WI38 (cell line): Measurements from ENCODE around the gene IGF1R.

ENCODE experiments used
- H3K4me3 ChIP-seq: 2 replicates; pipeline ENCODE4 v1.5.1; 2011; ENCODE audit warnings: low read depth, mild to moderate bottlenecking, control low read depth, low read length
- TF ChIP-seq, protein P1 (sequence below): IDR thresholded peaks from 2 replicates; pipeline ENCODE4 v1.5.1; 2012; ENCODE audit warnings: low read depth, mild to moderate bottlenecking, control low read depth, low read length

The IGF1R gene

DNA sequence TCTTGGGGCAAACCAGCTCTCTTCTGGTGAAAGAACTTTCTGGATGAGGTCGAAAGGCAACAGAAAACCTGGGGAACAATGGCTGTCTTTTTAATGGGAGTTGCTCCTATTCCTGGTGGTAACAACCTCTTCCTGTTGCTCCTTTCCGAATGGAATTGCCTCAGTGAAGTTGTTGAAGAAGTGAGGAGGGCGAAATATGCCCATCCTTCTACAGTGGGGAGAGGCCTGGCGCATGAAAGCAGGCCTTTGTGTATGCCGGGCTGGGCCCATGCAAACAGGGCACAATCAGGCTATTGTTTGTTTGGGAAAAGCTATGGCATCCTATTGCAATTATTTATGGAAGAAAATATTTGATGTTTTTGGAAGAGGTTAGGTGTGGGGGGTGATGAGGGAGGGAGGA lies 166.9 kb downstream of the IGF1R start:
- H3K4me3 ChIP-seq: no peak overlapping the region
- TF ChIP-seq, protein P1, sequence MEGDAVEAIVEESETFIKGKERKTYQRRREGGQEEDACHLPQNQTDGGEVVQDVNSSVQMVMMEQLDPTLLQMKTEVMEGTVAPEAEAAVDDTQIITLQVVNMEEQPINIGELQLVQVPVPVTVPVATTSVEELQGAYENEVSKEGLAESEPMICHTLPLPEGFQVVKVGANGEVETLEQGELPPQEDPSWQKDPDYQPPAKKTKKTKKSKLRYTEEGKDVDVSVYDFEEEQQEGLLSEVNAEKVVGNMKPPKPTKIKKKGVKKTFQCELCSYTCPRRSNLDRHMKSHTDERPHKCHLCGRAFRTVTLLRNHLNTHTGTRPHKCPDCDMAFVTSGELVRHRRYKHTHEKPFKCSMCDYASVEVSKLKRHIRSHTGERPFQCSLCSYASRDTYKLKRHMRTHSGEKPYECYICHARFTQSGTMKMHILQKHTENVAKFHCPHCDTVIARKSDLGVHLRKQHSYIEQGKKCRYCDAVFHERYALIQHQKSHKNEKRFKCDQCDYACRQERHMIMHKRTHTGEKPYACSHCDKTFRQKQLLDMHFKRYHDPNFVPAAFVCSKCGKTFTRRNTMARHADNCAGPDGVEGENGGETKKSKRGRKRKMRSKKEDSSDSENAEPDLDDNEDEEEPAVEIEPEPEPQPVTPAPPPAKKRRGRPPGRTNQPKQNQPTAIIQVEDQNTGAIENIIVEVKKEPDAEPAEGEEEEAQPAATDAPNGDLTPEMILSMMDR: no peak

DNA sequence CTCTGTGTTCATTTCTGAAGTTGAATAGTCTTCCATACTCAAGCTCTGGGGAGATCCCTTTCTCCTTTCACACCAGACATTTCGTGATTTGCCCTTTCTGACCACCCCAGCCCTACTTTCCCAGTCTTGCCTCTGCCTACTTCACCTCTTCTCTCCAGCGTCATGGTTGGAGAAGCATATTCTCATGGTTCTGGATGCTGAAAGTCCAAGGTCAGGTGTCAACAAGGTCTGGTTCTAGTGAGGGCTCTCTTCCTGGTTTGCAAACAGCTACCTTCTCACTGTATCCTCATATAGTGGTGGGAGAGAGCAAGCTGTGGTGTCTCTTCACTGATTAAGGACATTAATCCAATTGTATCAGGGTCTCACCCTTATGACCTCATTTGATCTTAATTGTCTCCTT lies 169.4 kb downstream of the IGF1R start:
- H3K4me3 ChIP-seq: no peak overlapping the region
- TF ChIP-seq, protein P1: no peak

DNA sequence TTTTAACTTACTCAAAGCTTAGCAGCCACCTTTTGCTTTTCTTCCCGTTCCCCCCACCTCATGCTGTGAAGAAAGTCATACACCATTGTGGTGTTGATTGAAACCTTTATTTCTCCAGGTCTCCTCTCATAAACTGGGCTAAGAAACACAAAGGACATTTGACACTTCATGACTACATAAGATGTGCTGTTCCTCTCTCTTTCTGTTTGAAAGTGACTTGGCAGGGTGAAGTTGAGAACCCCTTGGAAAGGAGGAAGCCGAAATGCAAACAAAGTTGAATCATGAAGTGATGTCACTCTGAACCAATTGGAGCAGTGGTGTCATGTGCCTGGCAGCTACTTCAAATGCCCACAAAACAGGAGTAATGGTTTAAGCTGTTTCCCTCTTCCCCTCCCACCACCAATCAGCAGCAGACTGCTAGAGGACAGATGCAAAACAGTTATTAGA lies 174.7 kb downstream of the IGF1R start:
- TF ChIP-seq, protein P1: no peak
- H3K4me3 ChIP-seq: peak overlapping the region; percentile 26

DNA sequence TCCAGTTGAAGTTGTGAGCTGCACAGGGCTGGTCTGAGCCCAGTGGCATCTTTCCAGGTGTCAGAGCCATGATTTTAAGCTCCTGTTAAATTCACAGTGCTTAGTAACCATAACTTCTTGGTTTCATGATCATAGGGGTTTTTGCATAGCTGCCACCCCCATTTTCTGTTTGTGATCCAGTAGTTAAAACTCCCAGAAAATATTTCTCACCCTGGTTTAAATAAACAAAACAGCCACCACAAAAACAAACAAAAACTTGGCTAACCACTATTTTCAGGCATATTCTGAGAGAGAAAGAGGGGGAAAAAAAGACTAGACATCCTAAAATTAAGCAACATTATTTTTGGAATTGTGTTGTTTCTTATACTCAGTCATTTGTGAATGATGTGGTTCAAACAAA lies 175.3 kb downstream of the IGF1R start:
- no peak overlapping the region for H3K4me3 ChIP-seq
- TF ChIP-seq, protein P1: no peak

DNA sequence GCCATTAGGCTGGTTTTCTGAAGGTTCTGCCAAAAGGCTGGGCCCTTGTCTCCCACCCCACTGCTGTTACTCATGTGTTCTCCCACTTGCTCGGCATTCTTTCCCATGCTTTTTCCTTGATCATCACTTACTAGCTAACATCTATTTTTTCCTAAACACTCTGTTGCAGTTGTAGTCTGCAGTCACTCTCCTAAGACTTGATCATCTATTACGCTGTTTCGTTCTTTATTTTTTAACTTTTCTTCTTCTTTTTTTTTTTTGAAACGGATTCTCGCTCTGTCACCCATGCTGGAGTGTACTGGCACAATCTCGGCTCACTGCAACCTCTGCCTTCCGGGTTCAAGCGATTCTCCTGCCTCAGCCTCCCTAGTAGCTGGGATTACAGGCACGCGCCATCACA lies 176.3 kb downstream of the IGF1R start:
- TF ChIP-seq, protein P1: no peak
- H3K4me3 ChIP-seq: no peak overlapping the region

DNA sequence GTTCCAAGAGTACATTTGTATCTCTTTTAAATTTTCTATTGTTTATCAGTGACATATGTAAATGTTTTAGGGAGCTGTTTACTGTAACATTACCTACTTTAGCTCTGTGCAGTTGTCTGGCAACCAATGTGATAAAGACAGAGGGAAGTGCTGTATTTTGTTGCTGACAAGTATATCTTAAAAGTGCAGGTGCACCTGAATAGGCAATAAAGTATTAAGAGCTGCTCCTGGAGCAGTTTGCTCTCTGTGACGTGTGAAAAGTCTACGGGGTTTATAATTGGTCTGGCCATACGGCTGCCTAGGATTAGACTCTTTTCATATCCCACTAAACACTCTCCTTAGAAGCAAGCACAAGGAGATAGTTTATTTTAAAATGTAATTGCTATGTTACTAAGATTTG lies 178.3 kb downstream of the IGF1R start:
- TF ChIP-seq, protein P1: no peak
- H3K4me3 ChIP-seq: no peak overlapping the region

DNA sequence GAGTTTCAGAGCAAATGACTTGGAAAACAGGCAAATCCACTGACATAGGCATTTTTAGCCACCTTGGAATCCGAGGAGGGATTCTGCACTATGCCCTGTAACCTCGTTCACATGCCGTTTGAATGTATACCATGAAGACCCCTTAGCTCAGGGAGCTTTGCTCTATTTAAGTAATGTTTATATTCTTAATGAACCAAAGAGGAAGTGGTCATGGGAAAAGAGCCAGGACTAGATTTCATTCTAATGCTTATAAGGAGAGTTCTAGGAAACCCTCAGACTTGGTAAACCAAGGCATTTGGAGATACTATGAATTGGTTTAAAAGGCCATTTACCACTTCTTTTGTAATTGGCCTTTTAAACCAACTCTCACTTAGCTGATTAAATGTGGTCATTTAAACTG lies 178.9 kb downstream of the IGF1R start:
- TF ChIP-seq, protein P1: no peak
- no peak overlapping the region for H3K4me3 ChIP-seq
